ENCODE data around the gene RAD51B.

- TF ChIP-seq CTCF (IDR thresholded peaks at IDR 0.05) (no peak), POLR2AphosphoS5 (IDR thresholded peaks at IDR 0.05) (no peak)
Measured at GRCh38 chr14:67785270-67786109, 34.1 kb upstream of the RAD51B start.
